ENCODE measurements around the gene KLHDC4.

Gene KLHDC4

DNA sequence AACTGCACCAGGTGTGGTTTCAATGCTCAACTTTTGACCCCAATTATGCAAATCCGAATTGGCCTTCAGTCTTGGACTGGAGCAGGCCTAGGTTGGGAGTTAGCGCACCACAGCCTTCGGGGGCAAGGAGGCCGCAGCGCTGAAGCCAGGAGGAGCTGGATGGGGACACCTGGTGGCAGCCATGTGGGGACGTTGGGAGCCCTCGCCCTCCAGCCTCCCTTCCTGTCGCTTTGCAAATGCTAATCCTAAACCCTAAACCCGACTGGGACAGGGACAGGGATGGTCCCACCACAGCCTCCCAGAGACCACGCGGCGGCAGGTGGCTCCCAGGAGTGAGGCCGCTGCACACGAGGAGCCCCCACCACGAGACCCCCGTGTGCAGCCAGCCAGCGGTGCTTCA lies 58.7 kb downstream of the KLHDC4 start:
- Histone ChIP-seq H3K36me3 (ENCODE audit: control insufficient read depth, insufficient read depth, low read length) (peaks cover 51% of the 10 kb centered on the region), H3K27ac (ENCODE audit: low read depth, low read length, severe bottlenecking) (no peak overlapping the region), H3K4me3 (ENCODE audit: extremely low read depth, insufficient read depth, low read length, poor library complexity, severe bottlenecking) (no peak overlapping the region), H3K4me1 (ENCODE audit: control insufficient read depth, insufficient read depth, low read length, poor library complexity, severe bottlenecking) (no peaks in the 10 kb centered on the region), H3K9me3 (ENCODE audit: control insufficient read depth, low read length) (no peaks in the 10 kb centered on the region)
- WGBS, 2 experiments (ENCODE audit: insufficient coverage in 2 of 2), result 87 to 88% methylated on average over 13 to 17 of the region's 17 CpGs

DNA sequence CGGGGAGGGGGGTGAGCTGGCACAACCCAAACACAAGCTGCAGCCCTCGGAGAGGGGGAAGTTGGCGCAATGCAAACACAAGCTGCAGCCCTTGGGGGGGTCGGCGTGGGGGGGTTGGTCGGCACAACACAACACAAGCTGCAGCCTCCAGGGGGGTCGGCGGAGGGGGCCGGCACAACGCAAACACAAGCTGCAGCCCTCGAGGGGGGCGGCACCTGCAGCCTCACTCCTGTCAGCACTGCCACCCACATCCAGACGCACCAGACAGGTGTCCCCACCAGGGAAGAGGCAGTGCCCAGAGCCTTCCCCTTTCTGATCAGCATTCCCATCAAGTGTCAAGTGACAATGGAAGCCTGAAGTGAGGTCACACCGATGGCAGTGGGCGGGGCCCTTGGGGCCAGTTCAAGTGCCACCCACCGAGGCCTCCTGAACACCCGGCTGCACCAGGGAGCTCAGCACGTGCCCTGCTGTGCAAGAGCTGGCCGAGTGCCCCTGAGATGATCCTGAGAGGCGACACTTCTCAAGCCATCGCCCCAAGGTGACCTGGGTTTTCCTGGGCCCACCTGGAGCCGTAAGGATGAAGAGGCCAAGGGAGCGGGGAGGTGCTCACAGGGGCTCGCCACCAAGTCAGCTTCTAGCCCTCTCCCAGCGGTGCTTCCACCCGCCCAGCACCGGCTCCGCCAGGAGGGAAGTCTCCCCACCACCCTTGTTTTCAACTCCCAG lies 59.3 kb downstream of the KLHDC4 start:
- H3K27ac ChIP-seq (ENCODE audit: low read depth, low read length, severe bottlenecking), result no peak overlapping the region
- H3K9me3 ChIP-seq (ENCODE audit: control insufficient read depth, low read length), result no peaks in the 10 kb centered on the region
- no peak overlapping the region for H3K4me3 ChIP-seq (ENCODE audit: extremely low read depth, insufficient read depth, low read length, poor library complexity, severe bottlenecking)
- peaks cover 57% of the 10 kb centered on the region for H3K36me3 ChIP-seq (ENCODE audit: control insufficient read depth, insufficient read depth, low read length)
- 86 to 88% methylated on average over 25 to 27 of the region's 28 CpGs for WGBS, 2 experiments (ENCODE audit: insufficient coverage in 2 of 2)
- H3K4me1 ChIP-seq (ENCODE audit: control insufficient read depth, insufficient read depth, low read length, poor library complexity, severe bottlenecking), result no peaks in the 10 kb centered on the region

GRCh38 chr16:87705771-87706277 lies 60.0 kb downstream of the KLHDC4 start:
- H3K4me1 ChIP-seq (ENCODE audit: control insufficient read depth, insufficient read depth, low read length, poor library complexity, severe bottlenecking), result no peaks in the 10 kb centered on the region
- WGBS, 2 experiments (ENCODE audit: insufficient coverage in 2 of 2), result 70% methylated on average over 21 to 24 of the region's 31 CpGs
- peaks cover 59% of the 10 kb centered on the region for H3K36me3 ChIP-seq (ENCODE audit: control insufficient read depth, insufficient read depth, low read length)
- H3K9me3 ChIP-seq (ENCODE audit: control insufficient read depth, low read length), result no peaks in the 10 kb centered on the region
- H3K27ac ChIP-seq (ENCODE audit: low read depth, low read length, severe bottlenecking), result peak overlapping the region; percentile 3
- no peak overlapping the region for H3K4me3 ChIP-seq (ENCODE audit: extremely low read depth, insufficient read depth, low read length, poor library complexity, severe bottlenecking)

GRCh38 chr16:87704754-87705353 lies 60.9 kb downstream of the KLHDC4 start:
- Histone ChIP-seq H3K9me3 (ENCODE audit: control insufficient read depth, low read length) (no peaks in the 10 kb centered on the region), H3K27ac (ENCODE audit: low read depth, low read length, severe bottlenecking) (no peak overlapping the region), H3K4me1 (ENCODE audit: control insufficient read depth, insufficient read depth, low read length, poor library complexity, severe bottlenecking) (no peaks in the 10 kb centered on the region), H3K36me3 (ENCODE audit: control insufficient read depth, insufficient read depth, low read length) (peaks cover 54% of the 10 kb centered on the region), H3K4me3 (ENCODE audit: extremely low read depth, insufficient read depth, low read length, poor library complexity, severe bottlenecking) (no peak overlapping the region)
- 89 to 93% methylated on average over 31 to 34 of the region's 34 CpGs for WGBS, 2 experiments (ENCODE audit: insufficient coverage in 2 of 2)

DNA sequence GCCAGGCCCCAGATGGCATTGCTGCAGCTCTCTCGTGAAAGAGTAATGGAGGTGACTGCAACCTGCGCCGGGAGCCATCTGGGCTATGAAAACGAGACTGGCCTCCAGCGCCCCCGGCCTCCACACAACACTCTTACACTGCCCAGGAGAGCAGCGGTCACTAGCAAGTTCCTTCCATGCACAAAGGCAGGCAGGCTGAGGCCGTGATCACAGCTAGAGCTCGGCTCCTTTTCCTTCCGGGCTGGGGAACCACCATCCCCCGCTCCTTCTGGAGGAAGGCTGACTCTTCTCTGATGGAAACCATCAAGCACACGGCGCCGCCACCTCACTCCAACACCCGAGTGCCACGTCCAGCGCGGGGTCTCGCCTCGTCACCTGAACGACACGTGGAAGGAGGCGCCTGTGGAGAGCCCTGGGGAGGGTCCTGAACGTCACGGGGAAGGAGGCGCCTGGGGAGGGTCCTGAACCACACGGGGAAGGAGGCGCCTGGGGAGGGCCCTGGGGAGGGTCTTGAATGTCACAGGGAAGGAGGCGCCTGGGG lies 61.9 kb downstream of the KLHDC4 start:
- Histone ChIP-seq H3K27ac (ENCODE audit: low read depth, low read length, severe bottlenecking) (no peak overlapping the region), H3K9me3 (ENCODE audit: control insufficient read depth, low read length) (no peaks in the 10 kb centered on the region), H3K4me3 (ENCODE audit: extremely low read depth, insufficient read depth, low read length, poor library complexity, severe bottlenecking) (no peak overlapping the region), H3K36me3 (ENCODE audit: control insufficient read depth, insufficient read depth, low read length) (peaks cover 56% of the 10 kb centered on the region), H3K4me1 (ENCODE audit: control insufficient read depth, insufficient read depth, low read length, poor library complexity, severe bottlenecking) (no peaks in the 10 kb centered on the region)
- 87 to 90% methylated on average over 23 to 26 of the region's 29 CpGs for WGBS, 2 experiments (ENCODE audit: insufficient coverage in 2 of 2)

DNA sequence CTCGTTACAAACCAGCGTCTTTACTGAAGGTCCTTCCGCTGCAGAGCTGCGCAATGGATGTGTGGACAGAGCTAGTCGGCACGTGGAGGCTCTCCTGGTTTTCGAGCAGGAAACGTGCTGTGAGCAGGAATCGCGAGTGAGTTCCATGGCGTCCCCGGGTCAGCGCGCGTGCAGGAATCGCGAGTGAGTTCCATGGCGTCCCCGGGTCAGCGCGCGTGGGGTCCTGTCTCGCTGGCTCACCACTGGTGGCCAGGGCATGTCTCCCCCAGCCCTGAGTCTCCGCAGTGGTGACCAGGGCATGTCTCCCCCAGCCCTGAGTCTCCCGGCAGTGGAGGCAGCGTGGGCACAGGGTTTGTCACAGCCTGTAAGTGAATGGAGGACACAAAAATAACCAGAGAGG lies 62.7 kb downstream of the KLHDC4 start:
- H3K36me3 ChIP-seq (ENCODE audit: control insufficient read depth, insufficient read depth, low read length), result peaks cover 56% of the 10 kb centered on the region

GRCh38 chr16:87702325-87702811 lies 63.4 kb downstream of the KLHDC4 start:
- Histone ChIP-seq H3K9me3 (ENCODE audit: control insufficient read depth, low read length) (no peaks in the 10 kb centered on the region), H3K4me1 (ENCODE audit: control insufficient read depth, insufficient read depth, low read length, poor library complexity, severe bottlenecking) (no peaks in the 10 kb centered on the region), H3K4me3 (ENCODE audit: extremely low read depth, insufficient read depth, low read length, poor library complexity, severe bottlenecking) (no peak overlapping the region), H3K36me3 (ENCODE audit: control insufficient read depth, insufficient read depth, low read length) (peaks cover 56% of the 10 kb centered on the region), H3K27ac (ENCODE audit: low read depth, low read length, severe bottlenecking) (no peak overlapping the region)
- WGBS, 2 experiments (ENCODE audit: insufficient coverage in 2 of 2), result 72 to 73% methylated on average over 18 to 19 of the region's 19 CpGs

More for the DNA sequence above, 62.7 kb downstream of the KLHDC4 start:
- no peaks in the 10 kb centered on the region for H3K9me3 ChIP-seq (ENCODE audit: control insufficient read depth, low read length)
- H3K27ac ChIP-seq (ENCODE audit: low read depth, low read length, severe bottlenecking), result no peak overlapping the region
- H3K4me1 ChIP-seq (ENCODE audit: control insufficient read depth, insufficient read depth, low read length, poor library complexity, severe bottlenecking), result no peaks in the 10 kb centered on the region
- no peak overlapping the region for H3K4me3 ChIP-seq (ENCODE audit: extremely low read depth, insufficient read depth, low read length, poor library complexity, severe bottlenecking)
- 95 to 98% methylated on average over 26 of the region's 26 CpGs for WGBS, 2 experiments (ENCODE audit: insufficient coverage in 2 of 2)

DNA sequence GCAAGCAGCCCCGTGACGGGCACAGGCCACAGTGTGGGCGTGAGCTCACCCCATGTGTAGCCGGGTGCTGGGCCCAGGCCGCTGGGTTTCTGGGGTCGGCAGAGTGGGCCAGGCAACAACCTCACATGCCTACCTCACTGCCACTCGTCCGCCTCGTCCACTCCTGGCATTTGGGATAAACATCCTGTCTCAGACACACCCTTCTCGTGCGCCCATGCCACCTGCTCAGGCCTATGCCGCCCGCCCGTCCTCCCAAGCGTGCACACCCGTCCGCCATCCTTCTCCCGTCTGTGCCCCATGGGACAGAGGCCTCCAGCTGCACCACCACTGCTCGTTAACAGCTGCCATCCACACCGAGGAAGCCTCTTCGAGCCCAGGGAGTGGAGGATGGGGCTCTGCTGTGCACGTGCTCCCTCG lies 64.3 kb downstream of the KLHDC4 start:
- WGBS, 2 experiments (ENCODE audit: insufficient coverage in 2 of 2), result 91 to 95% methylated on average over 23 of the region's 23 CpGs

GRCh38 chr16:87701078-87701460 lies 64.7 kb downstream of the KLHDC4 start:
- WGBS, 2 experiments (ENCODE audit: insufficient coverage in 2 of 2), result 95 to 99% methylated on average over 10 to 11 of the region's 11 CpGs
- H3K4me1 ChIP-seq (ENCODE audit: control insufficient read depth, insufficient read depth, low read length, poor library complexity, severe bottlenecking), result no peaks in the 10 kb centered on the region

More for the DNA sequence above, 64.3 kb downstream of the KLHDC4 start:
- H3K4me1 ChIP-seq (ENCODE audit: control insufficient read depth, insufficient read depth, low read length, poor library complexity, severe bottlenecking), result no peaks in the 10 kb centered on the region
- no peaks in the 10 kb centered on the region for H3K9me3 ChIP-seq (ENCODE audit: control insufficient read depth, low read length)
- H3K27ac ChIP-seq (ENCODE audit: low read depth, low read length, severe bottlenecking), result no peak overlapping the region
- H3K4me3 ChIP-seq (ENCODE audit: extremely low read depth, insufficient read depth, low read length, poor library complexity, severe bottlenecking), result no peak overlapping the region
- peaks cover 60% of the 10 kb centered on the region for H3K36me3 ChIP-seq (ENCODE audit: control insufficient read depth, insufficient read depth, low read length)

DNA sequence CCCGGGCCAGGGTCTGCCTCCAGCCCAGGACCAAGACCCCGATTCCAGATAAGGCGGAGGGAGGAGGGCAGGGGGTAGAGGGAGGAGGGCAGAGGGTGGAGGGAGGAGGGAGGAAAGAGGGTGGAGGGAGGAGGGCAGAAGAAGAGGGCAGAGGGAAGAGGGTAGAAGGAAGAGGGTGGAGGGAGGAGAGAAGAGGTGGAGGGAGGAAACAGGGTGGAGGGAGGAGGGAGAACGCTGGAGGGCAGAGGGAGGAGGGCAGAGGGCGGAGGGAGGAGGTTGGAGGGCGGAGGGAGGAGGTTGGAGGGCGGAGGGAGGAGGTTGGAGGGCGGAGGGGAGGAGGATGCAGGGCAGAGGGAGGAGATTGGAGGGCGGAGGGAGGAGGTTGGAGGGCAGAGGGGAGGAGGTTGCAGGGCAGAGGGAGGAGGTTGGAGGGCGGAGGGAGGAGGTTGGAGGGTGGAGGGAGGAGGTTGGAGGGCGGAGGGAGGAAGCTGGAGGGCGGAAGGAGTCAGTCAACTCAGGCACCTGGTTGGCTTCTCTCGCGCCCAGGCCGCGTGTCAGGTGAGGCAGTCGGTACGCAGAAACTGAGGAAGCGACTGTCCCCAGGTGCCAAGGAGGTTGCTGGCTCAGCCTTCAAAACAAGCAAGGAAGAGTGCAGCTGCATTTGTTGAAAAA lies 65.2 kb downstream of the KLHDC4 start:
- 93 to 97% methylated on average over 13 to 19 of the region's 19 CpGs for WGBS, 2 experiments (ENCODE audit: insufficient coverage in 2 of 2)
- no peak overlapping the region for H3K4me3 ChIP-seq (ENCODE audit: extremely low read depth, insufficient read depth, low read length, poor library complexity, severe bottlenecking)

More at GRCh38 chr16:87701078-87701460, 64.7 kb downstream of the KLHDC4 start:
- H3K27ac ChIP-seq (ENCODE audit: low read depth, low read length, severe bottlenecking), result no peak overlapping the region
- H3K36me3 ChIP-seq (ENCODE audit: control insufficient read depth, insufficient read depth, low read length), result peaks cover 61% of the 10 kb centered on the region
- H3K4me3 ChIP-seq (ENCODE audit: extremely low read depth, insufficient read depth, low read length, poor library complexity, severe bottlenecking), result no peak overlapping the region
- no peaks in the 10 kb centered on the region for H3K9me3 ChIP-seq (ENCODE audit: control insufficient read depth, low read length)

More for the DNA sequence above, 65.2 kb downstream of the KLHDC4 start:
- Histone ChIP-seq H3K27ac (ENCODE audit: low read depth, low read length, severe bottlenecking) (no peak overlapping the region), H3K36me3 (ENCODE audit: control insufficient read depth, insufficient read depth, low read length) (peaks cover 63% of the 10 kb centered on the region), H3K4me1 (ENCODE audit: control insufficient read depth, insufficient read depth, low read length, poor library complexity, severe bottlenecking) (no peaks in the 10 kb centered on the region), H3K9me3 (ENCODE audit: control insufficient read depth, low read length) (no peaks in the 10 kb centered on the region)
